WERI-Rb-1 (cell line): ENCODE data around the gene PIEZO1.

ENCODE experiments used
- DNase-seq: peaks from one replicate; pipeline ENCODE4 v3.0.0-alpha.2; 2020
- H3K27ac ChIP-seq: fragments of 250-450 bp; sonication (Bioruptor Pico); 2 replicates; pipeline ENCODE4 v1.5.1; 2020; ENCODE audit warnings: mild to moderate bottlenecking, moderate library complexity
- H3K27me3 ChIP-seq: fragments of 250-450 bp; sonication (Bioruptor Pico); 2 replicates; pipeline ENCODE4 v1.5.1; 2021; ENCODE audit warnings: mild to moderate bottlenecking, low read depth, moderate library complexity; ENCODE audit not compliant: insufficient read depth, severe bottlenecking
- H3K36me3 ChIP-seq: fragments of 250-450 bp; sonication (Bioruptor Pico); 2 replicates; pipeline ENCODE4 v1.5.1; 2020; ENCODE audit warnings: mild to moderate bottlenecking, moderate library complexity
- H3K4me3 ChIP-seq: 2 replicates; pipeline ENCODE4 v1.5.1; 2011; ENCODE audit warnings: low read depth, mild to moderate bottlenecking, control low read depth, low read length
- H3K9me3 ChIP-seq: fragments of 250-450 bp; sonication (Bioruptor Pico); 2 replicates; pipeline ENCODE4 v1.5.1; 2021; ENCODE audit warnings: mild to moderate bottlenecking, moderate library complexity; ENCODE audit not compliant: severe bottlenecking
- TF ChIP-seq, protein P1 (sequence below): IDR thresholded peaks from 2 replicates; pipeline ENCODE4 v1.5.1; 2011; ENCODE audit warnings: low read depth, mild to moderate bottlenecking, control low read depth, inconsistent platforms, low read length

PIEZO1 gene

DNA sequence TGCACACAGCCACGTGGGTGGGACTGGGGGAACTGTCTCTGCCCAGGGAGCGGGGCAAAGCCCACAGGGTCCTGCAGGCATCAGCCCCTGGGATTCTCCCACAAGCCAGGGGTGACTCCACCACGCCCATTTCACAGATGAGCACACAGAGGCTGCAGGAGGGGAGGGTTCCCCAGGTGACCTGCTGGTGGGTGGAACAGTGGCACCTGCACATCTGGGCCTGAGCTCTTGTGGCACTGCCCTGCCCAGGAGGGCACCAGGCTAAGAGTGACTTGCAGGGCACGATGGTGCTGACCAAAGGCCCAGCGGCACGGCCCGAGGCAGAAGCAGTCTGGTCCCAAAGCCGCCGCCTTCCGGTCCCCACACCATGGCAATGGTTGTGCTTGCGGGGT, 23.9 kb downstream of the PIEZO1 start:
- no peaks in the 10 kb centered on the region for H3K9me3 ChIP-seq
- H3K4me3 ChIP-seq = no peak overlapping the region
- no peak for DNase-seq
- H3K36me3 ChIP-seq = no peaks in the 10 kb centered on the region
- TF ChIP-seq, protein P1, sequence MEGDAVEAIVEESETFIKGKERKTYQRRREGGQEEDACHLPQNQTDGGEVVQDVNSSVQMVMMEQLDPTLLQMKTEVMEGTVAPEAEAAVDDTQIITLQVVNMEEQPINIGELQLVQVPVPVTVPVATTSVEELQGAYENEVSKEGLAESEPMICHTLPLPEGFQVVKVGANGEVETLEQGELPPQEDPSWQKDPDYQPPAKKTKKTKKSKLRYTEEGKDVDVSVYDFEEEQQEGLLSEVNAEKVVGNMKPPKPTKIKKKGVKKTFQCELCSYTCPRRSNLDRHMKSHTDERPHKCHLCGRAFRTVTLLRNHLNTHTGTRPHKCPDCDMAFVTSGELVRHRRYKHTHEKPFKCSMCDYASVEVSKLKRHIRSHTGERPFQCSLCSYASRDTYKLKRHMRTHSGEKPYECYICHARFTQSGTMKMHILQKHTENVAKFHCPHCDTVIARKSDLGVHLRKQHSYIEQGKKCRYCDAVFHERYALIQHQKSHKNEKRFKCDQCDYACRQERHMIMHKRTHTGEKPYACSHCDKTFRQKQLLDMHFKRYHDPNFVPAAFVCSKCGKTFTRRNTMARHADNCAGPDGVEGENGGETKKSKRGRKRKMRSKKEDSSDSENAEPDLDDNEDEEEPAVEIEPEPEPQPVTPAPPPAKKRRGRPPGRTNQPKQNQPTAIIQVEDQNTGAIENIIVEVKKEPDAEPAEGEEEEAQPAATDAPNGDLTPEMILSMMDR = no peak
- H3K27me3 ChIP-seq = no peaks in the 10 kb centered on the region
- no peak overlapping the region for H3K27ac ChIP-seq

DNA sequence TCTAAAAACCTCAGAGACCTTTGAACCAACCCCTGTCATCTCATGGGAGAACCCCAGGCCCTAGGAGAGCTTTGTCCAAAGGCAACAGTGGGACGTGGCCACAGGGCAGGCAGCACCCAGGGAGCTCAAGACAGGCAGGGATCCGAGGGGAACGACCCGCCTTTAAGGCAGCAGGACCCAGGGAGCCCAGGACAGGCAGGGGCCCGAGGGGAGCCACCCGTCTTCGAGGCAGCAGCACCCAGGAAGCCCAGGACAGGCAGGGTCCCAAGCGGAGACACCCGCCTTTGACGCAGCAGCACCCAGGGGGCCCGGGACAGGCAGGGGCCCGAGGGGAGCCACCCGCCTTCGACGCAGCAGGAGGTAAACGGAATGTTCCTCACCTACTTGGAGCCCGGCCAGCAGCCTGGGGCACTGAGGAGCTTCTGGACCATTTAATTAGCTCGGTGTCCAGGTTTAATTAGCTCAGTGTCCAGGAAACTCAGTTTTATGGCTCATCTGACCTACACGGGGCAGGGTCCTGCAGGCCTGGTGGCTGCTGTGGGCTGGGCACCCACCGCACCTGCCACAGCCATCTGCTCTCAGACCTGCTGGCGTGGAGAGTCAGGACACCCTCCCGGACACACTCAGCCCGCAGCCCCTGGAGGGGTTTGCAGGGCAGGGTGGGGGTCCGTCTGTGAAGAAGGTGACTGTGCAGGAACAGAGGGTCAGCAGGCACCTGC, 24.4 kb downstream of the PIEZO1 start:
- no peaks in the 10 kb centered on the region for H3K9me3 ChIP-seq
- no peaks in the 10 kb centered on the region for H3K27me3 ChIP-seq
- no peak overlapping the region; the same call in 1 of the 2 replicates for H3K27ac ChIP-seq
- TF ChIP-seq, protein P1 = no peak
- no peak overlapping the region for H3K4me3 ChIP-seq
- no peaks in the 10 kb centered on the region for H3K36me3 ChIP-seq
- DNase-seq = no peak

DNA sequence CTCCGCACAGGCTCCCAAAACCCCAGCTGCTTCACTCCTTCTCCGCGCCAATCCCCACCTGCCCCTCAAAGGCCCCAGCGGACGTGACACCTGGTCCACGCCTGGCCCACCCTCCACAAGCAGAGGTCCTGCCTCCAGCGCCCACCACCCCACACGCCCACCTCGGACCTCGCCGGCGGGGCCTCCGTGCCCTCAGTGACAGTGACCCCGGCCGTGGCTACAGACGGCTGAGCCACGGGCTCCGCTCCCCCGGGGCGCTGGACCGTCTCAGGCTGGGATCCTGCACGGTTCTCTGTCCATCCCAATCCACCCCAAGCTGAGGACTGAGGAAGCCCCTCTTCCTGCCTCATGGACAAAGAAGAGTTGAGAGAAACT, 25.1 kb downstream of the PIEZO1 start:
- TF ChIP-seq, protein P1 = no peak
- DNase-seq = no peak
- no peaks in the 10 kb centered on the region for H3K36me3 ChIP-seq
- no peaks in the 10 kb centered on the region for H3K9me3 ChIP-seq
- H3K27me3 ChIP-seq = no peaks in the 10 kb centered on the region
- H3K27ac ChIP-seq = no peak overlapping the region
- H3K4me3 ChIP-seq = no peak overlapping the region

DNA sequence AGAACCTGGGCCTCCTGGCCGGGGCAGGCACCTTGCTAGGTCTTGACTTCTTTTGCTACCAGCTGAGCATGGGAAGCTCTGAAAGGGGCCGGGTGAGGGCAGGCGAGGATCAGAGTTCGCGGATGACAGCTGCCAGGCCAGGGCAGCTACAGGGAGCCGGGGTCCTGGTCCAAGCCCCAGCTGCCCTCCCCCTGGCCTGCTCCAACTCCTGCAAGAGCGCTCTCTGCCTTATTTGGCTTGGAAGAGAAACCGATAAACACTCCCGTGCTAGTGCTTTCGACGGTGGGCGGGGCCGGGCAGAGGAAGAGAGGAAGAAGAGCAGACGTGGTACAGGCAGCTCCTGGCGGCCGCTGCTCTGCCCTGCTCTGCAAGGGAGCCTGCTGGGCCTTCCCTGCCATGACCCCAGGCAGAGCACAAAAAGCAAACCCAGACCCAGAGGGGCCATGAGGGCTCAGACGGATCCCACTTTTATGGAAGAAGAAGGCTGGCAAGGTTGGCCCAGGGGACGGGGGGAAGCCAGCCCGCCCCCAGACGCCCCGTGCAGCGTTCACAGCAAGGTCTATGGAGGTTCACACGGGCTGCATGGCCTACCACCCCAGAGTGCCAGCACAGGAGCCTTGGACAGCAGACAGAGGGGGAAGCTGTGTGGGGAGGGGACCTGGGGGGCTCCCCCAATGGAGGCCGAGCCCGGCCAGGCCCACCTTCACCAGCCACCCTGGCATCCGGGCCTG, 25.6 kb downstream of the PIEZO1 start:
- DNase-seq = peak; percentile 73
- Histone ChIP-seq H3K36me3 (no peaks in the 10 kb centered on the region), H3K9me3 (no peaks in the 10 kb centered on the region), H3K4me3 (no peak overlapping the region), H3K27ac (0 out of 2 replicates have a peak overlapping the region, but pooled peaks have one; percentile 18), H3K27me3 (no peaks in the 10 kb centered on the region)
- TF ChIP-seq, protein P1 = peak; percentile 41; the same call in 1 of the 2 replicates

DNA sequence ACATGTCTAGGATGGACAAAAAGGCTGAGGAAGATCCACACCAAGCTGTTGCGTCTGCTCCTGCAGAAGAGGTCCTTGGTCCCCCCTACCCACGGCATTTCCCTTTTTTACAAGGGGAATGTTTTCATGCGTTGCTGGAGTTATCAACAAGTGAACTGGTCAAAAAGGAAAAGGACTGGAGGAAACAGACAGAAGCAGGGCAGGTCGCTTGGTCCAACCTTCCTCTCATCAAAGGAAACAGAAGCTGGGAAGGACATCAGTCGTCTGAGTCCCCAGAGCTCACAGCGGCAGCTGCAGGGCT, 26.1 kb downstream of the PIEZO1 start:
- Histone ChIP-seq H3K36me3 (no peaks in the 10 kb centered on the region), H3K27me3 (no peaks in the 10 kb centered on the region), H3K9me3 (no peaks in the 10 kb centered on the region), H3K4me3 (no peak overlapping the region), H3K27ac (no peak overlapping the region)
- no peak for DNase-seq
- TF ChIP-seq, protein P1 = no peak
